ENCODE data around the gene SFMBT2. TPM values are rescaled to one million over a fixed set of nuclear protein-coding genes. Genes with fewer than 3 reads are reported as not detected.
"Not testable (repeated sequence)": the region's sequence is repeated elsewhere in the genome, so short reads cannot be mapped to it uniquely, and the experiment has no call there.

SFMBT2 gene
- total RNA-seq, 1 donor from 2014 or later, result 7.2 TPM

DNA sequence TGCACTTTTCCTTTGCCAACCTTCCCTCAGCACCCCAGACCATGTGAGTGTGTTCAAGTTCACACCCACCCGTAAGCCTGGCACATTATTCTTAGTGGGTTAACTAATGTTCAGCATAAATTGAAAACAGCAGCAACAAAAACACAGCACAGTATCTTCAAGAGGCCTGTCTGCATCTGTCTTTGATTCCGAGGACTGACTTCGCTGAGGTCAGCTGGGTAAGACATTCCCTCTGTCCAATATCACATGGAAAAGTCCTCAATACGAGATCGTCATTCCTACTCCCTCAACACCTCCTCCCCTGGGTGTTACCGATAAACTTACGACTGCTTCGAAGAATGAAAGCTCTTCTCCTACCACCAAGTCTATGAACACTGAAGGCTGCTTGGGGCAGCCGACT, 218.8 kb downstream of the SFMBT2 start:
- Mint-ChIP-seq H3K27ac (no peak overlapping the region), H3K4me1 (ENCODE audit: unreplicated experiment) (peaks cover 11% of the 10 kb centered on the region), H3K4me3 (no peak overlapping the region)

GRCh38 chr10:7190772-7191171, 220.1 kb downstream of the SFMBT2 start:
- Mint-ChIP-seq H3K9me3 (peaks cover 11% of the 10 kb centered on the region), H3K36me3 (peaks cover 18% of the 10 kb centered on the region), H3K4me1 (ENCODE audit: unreplicated experiment) (peaks cover 11% of the 10 kb centered on the region)
- not testable (repeated sequence) for H3K4me3 Mint-ChIP-seq; H3K27me3 Mint-ChIP-seq; H3K27ac Mint-ChIP-seq; DNase-seq (ENCODE audit: extremely low spot score, unreplicated experiment)

More for the DNA sequence above, 218.8 kb downstream of the SFMBT2 start:
- peaks cover 7% of the 10 kb centered on the region for H3K27me3 Mint-ChIP-seq
- peaks cover 24% of the 10 kb centered on the region for H3K36me3 Mint-ChIP-seq
- no peak for DNase-seq (ENCODE audit: extremely low spot score, unreplicated experiment)
- H3K9me3 Mint-ChIP-seq, result peaks cover 11% of the 10 kb centered on the region
- no peak for TF ChIP-seq CTCF (conservative IDR thresholded peaks at IDR 0.05)

- peaks cover 3% of the 10 kb centered on the region for H3K9me3 Mint-ChIP-seq
- peaks cover 7% of the 10 kb centered on the region for H3K27me3 Mint-ChIP-seq
- no peak for TF ChIP-seq CTCF (conservative IDR thresholded peaks at IDR 0.05)
- no peak for DNase-seq (ENCODE audit: extremely low spot score, unreplicated experiment)
- no peak overlapping the region for H3K4me3 Mint-ChIP-seq
- no peak overlapping the region for H3K27ac Mint-ChIP-seq
- peaks cover 11% of the 10 kb centered on the region for H3K4me1 Mint-ChIP-seq (ENCODE audit: unreplicated experiment)
- H3K36me3 Mint-ChIP-seq, result peaks cover 9% of the 10 kb centered on the region
These were observed 220.9 kb downstream of the SFMBT2 start for GRCh38 chr10:7189909-7190308.

GRCh38 chr10:7188456-7189050, 222.3 kb downstream of the SFMBT2 start:
- Mint-ChIP-seq H3K27me3 (peaks cover 9% of the 10 kb centered on the region), H3K9me3 (no peaks in the 10 kb centered on the region), H3K4me1 (ENCODE audit: unreplicated experiment) (peaks cover 11% of the 10 kb centered on the region), H3K27ac (no peak overlapping the region), H3K36me3 (peaks cover 4% of the 10 kb centered on the region), H3K4me3 (no peak overlapping the region)
- no peak for DNase-seq (ENCODE audit: extremely low spot score, unreplicated experiment)
- no peak for TF ChIP-seq CTCF (conservative IDR thresholded peaks at IDR 0.05)

DNA sequence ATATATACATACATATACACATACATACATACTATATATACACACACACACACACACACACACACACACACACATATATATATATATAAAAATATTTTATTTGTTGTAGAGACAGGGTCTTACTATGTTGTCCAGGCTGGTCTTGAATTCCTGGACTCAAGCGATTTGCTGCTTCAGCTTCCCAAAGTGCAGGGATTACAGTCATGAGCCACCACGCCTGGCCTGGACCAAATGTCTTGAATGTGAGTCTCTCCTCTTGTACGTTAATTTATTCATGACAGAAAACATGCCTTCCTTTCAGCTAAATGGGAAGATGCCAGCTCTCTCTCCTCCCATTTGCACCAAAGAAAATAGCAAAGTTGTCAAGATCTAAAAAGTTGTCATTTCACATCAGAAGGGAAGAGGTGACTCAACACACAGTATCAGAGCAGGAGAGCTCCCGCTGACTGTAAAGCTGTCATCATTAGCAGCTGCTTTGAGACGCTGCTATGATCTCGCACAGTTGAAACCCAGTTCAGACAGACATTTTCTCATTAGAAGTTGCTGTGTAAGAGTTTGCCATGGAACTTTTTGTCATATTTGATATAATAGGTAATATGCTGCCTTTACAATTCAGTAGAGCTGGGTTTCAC, 224.3 kb downstream of the SFMBT2 start:
- DNase-seq (ENCODE audit: extremely low spot score, unreplicated experiment), result no peak
- peaks cover 4% of the 10 kb centered on the region for H3K4me1 Mint-ChIP-seq (ENCODE audit: unreplicated experiment)

More for the DNA sequence above, 224.3 kb downstream of the SFMBT2 start:
- H3K9me3 Mint-ChIP-seq, result no peaks in the 10 kb centered on the region
- peaks cover 3% of the 10 kb centered on the region for H3K36me3 Mint-ChIP-seq
- H3K4me3 Mint-ChIP-seq, result no peak overlapping the region
- no peak overlapping the region for H3K27ac Mint-ChIP-seq
- no peak for TF ChIP-seq CTCF (conservative IDR thresholded peaks at IDR 0.05)
- peaks cover 9% of the 10 kb centered on the region for H3K27me3 Mint-ChIP-seq
